Effector CD4-positive, alpha-beta T cell (primary cell): Measurements from ENCODE around the gene KLHDC10.
A peak's percentile ranks its signal among the peaks of the same experiment; 100 is the strongest.
"Not testable (repeated sequence)": the region's sequence is repeated elsewhere in the genome, so short reads cannot be mapped to it uniquely, and the experiment has no call there.

Source experiments
- DNase-seq: peaks from one replicate; pipeline ENCODE4 v3.0.0-alpha.2; 2020

KLHDC10 gene

GRCh38 chr7:130118801-130119200, 48.5 kb downstream of the KLHDC10 start:
- DNase-seq: no peak

GRCh38 chr7:130123501-130123900, 53.2 kb downstream of the KLHDC10 start:
- DNase-seq: no peak

DNA sequence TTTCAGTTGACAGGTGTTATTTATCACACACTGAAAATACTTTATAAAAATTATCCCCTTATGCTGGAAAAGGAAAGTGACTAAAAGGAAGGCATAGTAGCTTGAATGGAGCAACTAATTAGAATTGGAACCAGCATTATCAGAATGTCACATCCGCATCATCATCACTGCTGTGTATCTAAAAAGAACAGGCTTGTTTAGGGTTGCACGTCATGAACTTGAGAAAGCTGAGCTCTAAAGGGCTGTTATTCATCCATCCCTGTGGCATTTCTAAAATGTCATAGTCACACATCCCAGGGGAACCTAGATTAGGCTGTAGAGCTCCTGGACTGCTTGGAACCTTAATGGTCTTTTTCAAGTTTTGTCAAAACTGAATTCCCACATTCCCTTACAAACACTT, 54.4 kb downstream of the KLHDC10 start:
- DNase-seq: no peak

GRCh38 chr7:130126840-130127239, 56.5 kb downstream of the KLHDC10 start:
- DNase-seq: not testable (repeated sequence)

GRCh38 chr7:130127404-130127803, 57.1 kb downstream of the KLHDC10 start:
- no peak for DNase-seq

- DNase-seq: no peak
Observed at GRCh38 chr7:130127821-130128317, 57.5 kb downstream of the KLHDC10 start.

DNA sequence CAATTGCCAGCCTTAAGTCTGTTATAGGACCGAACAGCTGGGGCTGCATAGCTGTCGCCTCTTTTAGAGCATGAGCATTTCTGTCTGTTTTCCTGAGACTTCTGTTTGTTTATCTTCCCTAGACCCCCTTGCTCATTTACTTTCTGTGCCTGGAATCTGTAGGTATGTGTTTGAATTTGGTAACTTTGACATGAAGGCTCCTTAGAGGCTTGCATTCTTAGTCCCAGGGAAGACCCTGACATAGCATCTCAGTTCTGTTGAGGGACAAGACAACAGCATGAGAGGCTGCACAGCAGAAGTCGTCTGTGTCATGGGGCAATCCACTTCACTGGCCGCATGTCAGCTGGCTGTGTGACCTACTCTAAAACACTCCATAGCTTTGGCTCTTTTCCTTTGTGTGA, 58.7 kb downstream of the KLHDC10 start:
- DNase-seq: no peak

GRCh38 chr7:130131191-130131834, 61.0 kb downstream of the KLHDC10 start:
- no peak for DNase-seq

DNA sequence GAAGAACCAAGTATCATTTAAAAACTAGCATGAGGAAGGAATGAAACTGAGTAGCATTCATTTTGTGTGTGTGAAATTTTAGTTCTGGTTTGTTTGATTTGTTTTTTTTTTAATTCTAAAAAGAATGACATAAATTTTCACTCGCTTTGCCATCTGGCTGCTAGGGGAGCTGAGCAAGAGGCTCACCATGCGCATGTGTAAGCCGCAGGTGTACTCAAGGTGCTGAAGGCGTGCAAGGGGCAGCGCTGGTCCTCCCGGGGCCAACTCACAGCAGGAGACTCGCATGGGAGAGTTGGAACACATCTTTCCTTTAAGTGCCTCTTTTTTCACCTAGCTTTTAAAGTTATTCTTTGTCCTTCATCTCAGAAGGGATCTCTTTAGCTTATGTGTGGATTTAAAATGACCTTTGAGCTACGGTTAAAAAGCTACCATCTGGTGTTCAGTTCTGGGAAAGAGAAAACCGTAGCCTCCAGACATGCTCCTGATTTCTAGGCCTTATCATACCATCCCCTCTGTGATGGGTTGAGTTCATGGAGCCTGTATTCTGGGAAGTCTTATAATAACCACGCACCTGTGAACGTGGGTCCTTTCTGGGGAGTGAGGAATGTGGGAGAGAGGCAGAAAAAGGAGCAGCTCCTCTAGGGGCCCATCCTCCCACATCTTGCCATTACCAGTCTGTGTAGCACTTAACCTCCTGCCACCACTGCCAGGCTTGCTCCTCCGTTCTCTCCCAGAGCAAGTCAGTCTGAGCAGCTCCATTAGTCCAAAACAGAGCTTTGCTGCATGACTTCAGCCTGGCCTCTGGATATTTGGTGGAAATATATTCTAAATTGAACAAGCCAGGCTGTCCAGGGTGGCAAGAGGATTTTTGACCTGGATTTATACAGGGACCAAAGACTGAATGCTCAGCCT, 61.9 kb downstream of the KLHDC10 start:
- DNase-seq: no peak

GRCh38 chr7:130133029-130133782, 62.9 kb downstream of the KLHDC10 start:
- no peak for DNase-seq

DNA sequence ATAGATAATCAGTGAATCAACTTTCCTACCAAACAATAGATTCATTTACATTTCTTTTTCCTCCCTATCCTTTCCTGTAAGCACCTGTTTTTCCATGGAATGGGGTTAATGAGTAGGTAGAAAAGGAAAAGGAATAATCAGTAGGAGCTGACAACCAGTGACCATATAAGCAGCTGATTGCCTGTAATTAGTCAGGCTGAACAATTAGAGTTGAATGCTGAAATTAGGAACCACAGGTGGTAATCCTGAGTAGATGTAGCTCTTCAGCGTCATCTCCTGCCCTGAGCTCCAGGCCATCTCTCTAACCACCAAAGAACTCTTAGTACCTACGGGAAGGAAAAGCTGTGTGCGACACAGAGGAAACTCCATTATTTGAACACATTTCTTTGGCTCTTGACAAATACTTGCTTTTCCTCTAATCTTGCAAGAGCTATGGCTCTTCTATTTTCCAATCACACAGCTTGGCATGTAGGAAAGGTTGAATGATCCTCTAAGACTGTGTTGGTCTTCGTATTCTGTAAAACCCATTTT, 63.8 kb downstream of the KLHDC10 start:
- no peak for DNase-seq

DNA sequence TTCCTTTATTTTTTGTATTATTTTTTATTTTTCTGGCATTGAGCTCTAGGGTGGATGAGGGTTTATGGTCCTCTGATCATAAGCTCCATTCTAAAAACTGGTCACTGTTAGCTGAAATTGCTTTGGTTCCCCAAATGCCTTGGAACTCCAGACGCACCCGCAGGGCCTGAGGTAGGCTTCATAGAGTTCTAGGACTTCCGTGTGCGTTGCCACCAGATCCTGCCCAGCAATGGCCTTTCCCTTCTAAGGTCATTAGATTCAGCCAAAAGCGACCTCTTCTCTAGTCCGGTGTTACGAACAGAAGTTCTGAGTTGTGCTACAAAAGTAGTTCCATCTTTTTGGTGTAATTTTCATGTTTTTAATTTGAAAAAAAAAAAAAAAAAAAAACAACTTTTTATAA, 64.4 kb downstream of the KLHDC10 start:
- DNase-seq: no peak

- DNase-seq: no peak
Observed at GRCh38 chr7:130135208-130136205, 65.2 kb downstream of the KLHDC10 start.

DNA sequence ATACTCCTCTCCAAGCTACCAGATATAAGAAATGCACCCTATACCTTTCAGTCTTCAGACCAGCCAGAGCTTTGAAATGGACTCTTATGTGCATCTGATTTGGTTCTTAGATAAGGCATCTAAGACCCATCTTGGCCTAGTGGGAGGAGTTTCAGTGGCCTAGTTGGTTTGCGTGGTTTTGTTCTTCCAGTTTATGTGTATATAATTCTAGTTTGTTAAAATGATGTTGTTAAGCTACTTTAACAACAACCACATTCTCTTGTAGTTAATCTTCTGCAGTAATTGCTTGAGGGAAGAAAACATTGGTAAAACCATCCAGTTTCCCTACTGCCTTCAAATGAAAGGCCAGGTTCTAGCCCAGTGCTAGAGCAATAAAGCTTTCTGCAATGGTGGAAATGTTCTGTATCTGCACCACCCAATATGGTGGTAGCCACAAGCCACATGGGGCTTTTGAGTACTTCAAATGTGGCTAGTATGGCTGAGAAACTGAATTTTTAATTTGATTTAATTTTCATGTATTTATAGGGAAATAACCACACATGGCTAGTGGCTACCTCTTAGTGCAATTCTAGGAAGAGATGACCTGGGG, 66.3 kb downstream of the KLHDC10 start:
- no peak for DNase-seq

- DNase-seq: no peak
Observed at GRCh38 chr7:130137207-130137606, 66.9 kb downstream of the KLHDC10 start.

- no peak for DNase-seq
Observed at GRCh38 chr7:130139193-130139960, 69.0 kb downstream of the KLHDC10 start.

- DNase-seq: no peak
Observed at GRCh38 chr7:130140551-130141160, 70.3 kb downstream of the KLHDC10 start.

- peak; percentile 26 for DNase-seq
Observed at GRCh38 chr7:130141161-130141883, 71.0 kb downstream of the KLHDC10 start.
